AG10803 (cell line): ENCODE measurements around the gene NEK6.
"Not testable (repeated sequence)": the region's sequence is repeated elsewhere in the genome, so short reads cannot be mapped to it uniquely, and the experiment has no call there.

Experiments used
- DNase-seq: peaks from one replicate; pipeline ENCODE4 v3.0.0; 2010; ENCODE audit warnings: low read depth
- H3K4me3 ChIP-seq: 2 replicates; pipeline ENCODE4 v1.5.1; 2011; ENCODE audit warnings: mild to moderate bottlenecking, low read length, control low read depth
- CTCF ChIP-seq: conservative IDR thresholded peaks from 2 replicates; pipeline ENCODE4 v1.5.1; 2011; ENCODE audit warnings: mild to moderate bottlenecking, low read length, control low read depth, inconsistent platforms

The NEK6 gene

DNA sequence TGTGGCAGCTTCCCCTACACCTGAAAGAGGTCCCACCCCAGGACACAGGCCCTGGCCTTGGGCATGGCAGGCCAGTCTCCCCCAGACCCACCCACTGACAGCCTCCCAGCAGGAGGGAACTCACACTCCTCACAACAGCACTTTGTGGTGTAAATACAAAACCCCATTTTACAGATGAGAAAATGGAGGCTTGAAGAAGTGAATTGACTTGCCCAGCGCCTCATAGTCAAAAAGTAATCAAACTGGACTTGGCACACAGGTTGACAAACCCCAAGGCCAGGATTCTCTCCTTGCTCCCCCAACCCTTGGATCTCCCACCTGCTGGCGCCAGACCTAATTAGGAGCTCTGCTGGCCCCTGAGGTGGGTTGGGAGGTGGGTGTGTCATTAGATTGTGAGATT lies 29.2 kb upstream of the NEK6 start:
- no peak for TF ChIP-seq CTCF
- no peak overlapping the region for H3K4me3 ChIP-seq
- no peak for DNase-seq

- TF ChIP-seq CTCF = no peak
- DNase-seq = no peak
- H3K4me3 ChIP-seq = no peak overlapping the region
Measured at GRCh38 chr9:124231095-124231737, 26.5 kb upstream of the NEK6 start.

DNA sequence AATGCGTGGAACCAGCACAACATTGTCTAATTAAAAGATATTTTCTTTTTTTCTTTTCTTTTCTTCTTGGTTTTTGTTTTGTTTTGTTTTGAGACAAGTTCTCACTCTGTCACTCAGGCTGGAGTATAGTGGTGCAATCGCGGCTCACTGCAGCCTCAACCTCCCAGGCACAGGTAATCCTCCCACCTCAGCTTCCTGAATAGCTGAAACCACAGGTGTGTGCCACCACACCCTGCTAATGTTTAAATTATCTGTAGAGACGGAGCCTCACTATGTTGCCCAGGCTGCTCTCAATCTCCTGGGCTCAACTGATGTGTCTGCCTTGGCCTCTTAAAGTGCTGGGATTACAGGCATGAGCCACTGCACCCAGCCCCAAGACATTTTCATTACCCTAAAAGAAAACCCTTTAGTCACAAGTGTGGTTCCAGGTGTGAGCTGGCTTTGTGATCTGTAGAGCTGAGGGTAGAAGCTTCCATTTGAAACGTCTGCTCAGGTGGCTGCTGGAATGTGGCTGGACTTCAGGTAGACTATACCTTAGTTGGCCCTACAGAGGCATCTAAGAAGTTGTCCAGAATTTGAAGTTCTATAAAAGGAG lies 19.1 kb upstream of the NEK6 start:
- TF ChIP-seq CTCF = no peak
- H3K4me3 ChIP-seq = no peak overlapping the region
- DNase-seq = no peak

GRCh38 chr9:124239249-124240073 lies 18.3 kb upstream of the NEK6 start:
- DNase-seq = no peak
- no peak overlapping the region for H3K4me3 ChIP-seq
- no peak for TF ChIP-seq CTCF

DNA sequence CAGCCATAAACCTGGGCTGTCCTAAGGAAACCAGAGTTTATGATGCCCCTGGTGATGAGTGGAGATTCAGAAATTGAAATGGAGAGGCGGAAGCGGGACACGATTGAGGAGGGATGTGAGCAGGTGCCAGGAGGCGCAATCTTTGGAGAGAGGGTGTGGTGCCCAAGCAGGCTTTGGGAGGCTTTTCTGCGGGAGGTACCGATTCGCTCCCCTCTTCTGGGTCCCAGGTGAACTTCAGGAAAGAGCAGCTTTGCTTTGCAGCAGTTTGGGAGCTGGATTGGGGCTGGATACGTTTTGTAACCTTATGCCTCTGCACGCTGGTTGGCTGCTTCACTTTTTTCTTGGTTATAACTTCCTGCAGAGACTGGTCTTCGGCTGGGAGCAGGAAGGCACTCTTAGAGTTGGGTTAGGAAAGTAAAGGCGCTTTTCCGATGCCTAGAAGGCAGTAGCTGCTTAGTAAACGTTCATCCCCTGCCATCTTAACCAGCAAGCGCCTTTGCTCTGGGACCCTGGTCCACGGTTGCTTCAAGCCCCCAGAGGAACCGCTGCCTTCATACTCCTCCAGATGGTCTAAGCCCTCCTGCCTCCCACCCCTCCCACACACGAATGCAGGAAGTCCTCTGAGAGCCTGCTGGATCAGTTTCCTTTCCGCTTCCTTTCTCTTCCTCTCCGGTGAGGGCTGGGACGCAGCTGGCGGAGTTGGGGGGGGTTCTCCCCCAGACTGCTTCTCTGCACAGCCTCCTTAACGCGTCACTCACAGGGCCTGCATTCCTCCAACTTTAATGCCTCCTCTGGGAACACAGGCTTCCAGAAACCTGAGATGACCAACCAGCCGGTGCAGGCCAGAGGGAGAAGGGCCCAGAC lies 15.2 kb upstream of the NEK6 start:
- peak; percentile 47 for DNase-seq
- peak overlapping the region; percentile 43 for H3K4me3 ChIP-seq
- no peak for TF ChIP-seq CTCF

GRCh38 chr9:124247393-124247792 lies 10.4 kb upstream of the NEK6 start:
- not testable (repeated sequence) for H3K4me3 ChIP-seq, DNase-seq

DNA sequence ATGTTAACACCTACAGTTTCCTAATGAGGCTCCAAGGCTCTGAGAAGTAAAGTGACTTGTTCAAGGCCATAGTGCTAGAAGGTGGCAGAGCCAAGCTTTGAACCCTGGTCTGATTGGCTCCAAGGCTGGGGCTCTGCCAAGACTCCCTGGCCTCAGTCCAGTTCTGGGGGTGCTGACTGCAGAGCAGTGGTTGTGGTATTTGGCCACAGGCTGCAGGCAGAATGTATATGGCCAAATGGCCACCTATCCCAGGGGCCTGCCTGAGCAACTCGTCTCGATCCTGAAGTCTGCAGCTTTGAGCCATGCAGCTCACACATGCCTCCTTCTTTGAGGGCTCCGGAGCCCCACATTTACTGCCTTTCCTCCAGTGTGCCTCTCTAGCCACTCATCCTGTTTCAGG lies 9.7 kb upstream of the NEK6 start:
- TF ChIP-seq CTCF = no peak
- H3K4me3 ChIP-seq = no peak overlapping the region
- DNase-seq = no peak
